B cell (primary cell): Measurements from ENCODE around the gene CLRN1. TPM values are rescaled to one million over a fixed set of nuclear protein-coding genes. Genes with fewer than 3 reads are reported as not detected.

Source experiments
- ATAC-seq: fragments of 200-7000 bp; cut with Tn5 transposase; one replicate; pipeline ENCODE4 v1.10.0; 2021; ENCODE audit warnings: low read depth, mild to moderate bottlenecking, moderate number of reproducible peaks, moderate library complexity
- CTCF ChIA-PET: fragments of 350-600 bp; sonication (Branson Sonifier 250); formaldehyde crosslinking; loops from one replicate; lab custom pipeline; 2021; ENCODE audit warnings: antibody characterized with exemption, inconsistent platforms; lab: Charles Lee
- POLR2A ChIA-PET: fragments of 350-600 bp; sonication (Branson Sonifier 250); formaldehyde crosslinking; loops from one replicate; lab custom pipeline; 2021; ENCODE audit warnings: antibody characterized with exemption; lab: Charles Lee
- DNase-seq: peaks from one replicate; pipeline ENCODE4 v3.0.0; 2013
- H2AFZ ChIP-seq: 2 replicates; pipeline ENCODE4 v1.6.1; 2012; ENCODE audit warnings: mild to moderate bottlenecking, low read depth, low read length; ENCODE audit not compliant: insufficient read depth, poor library complexity, severe bottlenecking
- H3K27ac ChIP-seq, 2 donors: 1 replicate in 1 of 2; 2 replicates in 1 of 2; pipeline ENCODE4 v1.5.1; 2012 to 2013; ENCODE audit warnings: low read length in 2 of 2, mild to moderate bottlenecking in 2 of 2, moderate library complexity in 1 of 2
- H3K27me3 ChIP-seq, 4 experiments: fragments of 200-600 bp in 1 of 4; sonication (generic) in 1 of 4; replicated peaks in 1 of 4; 1 replicate in 2 of 4; 2 replicates in 2 of 4; pipeline versions ENCODE4 v1.6.1 to v1.7.0; 2013 to 2016; ENCODE audit warnings: low read length in 3 of 4, mild to moderate bottlenecking in 2 of 4, mixed read lengths in 1 of 4, moderate library complexity in 1 of 4; ENCODE audit not compliant: insufficient read depth in 4 of 4, control insufficient read depth in 3 of 4; ENCODE audit errors: control extremely low read depth in 1 of 4
- H3K36me3 ChIP-seq, 2 experiments: replicated peaks in 1 of 2; 1 replicate in 1 of 2; 2 replicates in 1 of 2; pipeline versions ENCODE4 v1.6.1 to v1.7.1; 2013; ENCODE audit warnings: low read length in 1 of 2; ENCODE audit not compliant: insufficient read depth in 2 of 2, control insufficient read depth in 1 of 2; ENCODE audit errors: control extremely low read depth in 1 of 2, extremely low read depth in 1 of 2
- H3K4me1 ChIP-seq, 2 donors: fragments of 200-600 bp in 1 of 2; sonication (generic) in 1 of 2; 1 replicate in 1 of 2; 2 replicates in 1 of 2; pipeline versions ENCODE4 v1.5.1 to v1.6.1; 2013 to 2017; ENCODE audit warnings: low read length in 2 of 2; ENCODE audit not compliant: control insufficient read depth in 2 of 2, insufficient read depth in 2 of 2
- H3K4me2 ChIP-seq: replicated peaks from 2 replicates; pipeline ENCODE3; 2012; ENCODE audit warnings: mild to moderate bottlenecking, low read depth, low read length; ENCODE audit not compliant: poor library complexity, severe bottlenecking
- H3K4me3 ChIP-seq, 5 experiments: fragments of 200-600 bp in 1 of 5; sonication (generic) in 1 of 5; 1 replicate in 3 of 5; 2 replicates in 2 of 5; pipeline versions ENCODE4 v1.5.1 to v1.7.0; 2011 to 2016; ENCODE audit warnings: low read length in 4 of 5, mild to moderate bottlenecking in 4 of 5, low read depth in 2 of 5, control low read depth in 1 of 5, moderate library complexity in 1 of 5; ENCODE audit not compliant: insufficient read depth in 1 of 5; ENCODE audit errors: control extremely low read depth in 1 of 5, extremely low read depth in 1 of 5
- H3K79me2 ChIP-seq: fragments of 200-600 bp; sonication (generic); one replicate; pipeline ENCODE4 v1.6.0; 2016; ENCODE audit warnings: low read length; ENCODE audit not compliant: control insufficient read depth, insufficient read depth
- H3K9ac ChIP-seq: fragments of 200-600 bp; sonication (generic); 2 replicates; pipeline ENCODE4 v1.6.1; 2017; ENCODE audit warnings: mild to moderate bottlenecking, low read length, moderate library complexity
- H3K9me3 ChIP-seq, 3 donors: one replicate each; pipeline versions ENCODE4 v1.6.1 to v1.7.1; 2013; ENCODE audit warnings: low read length in 2 of 3; ENCODE audit not compliant: control insufficient read depth in 2 of 3, insufficient read depth in 1 of 3; ENCODE audit errors: control extremely low read depth in 1 of 3
- H4K20me1 ChIP-seq: 2 replicates; pipeline ENCODE4 v1.6.0; 2012; ENCODE audit warnings: mild to moderate bottlenecking, low read length; ENCODE audit not compliant: insufficient read depth, control insufficient read depth, poor library complexity, severe bottlenecking
- H3K27ac Mint-ChIP-seq: one replicate; pipeline ENCODE4 v1.8.0; 2021; ENCODE audit warnings: mixed read lengths
- H3K27me3 Mint-ChIP-seq: one replicate; pipeline ENCODE4 v1.8.0; 2021; ENCODE audit warnings: mixed read lengths
- H3K4me1 Mint-ChIP-seq: one replicate; pipeline ENCODE4 v1.8.0; 2021; ENCODE audit warnings: mixed read lengths
- H3K4me3 Mint-ChIP-seq: one replicate; pipeline ENCODE4 v1.8.0; 2021; ENCODE audit warnings: mixed read lengths
- H3K9me3 Mint-ChIP-seq: one replicate; pipeline ENCODE4 v1.8.0; 2022; ENCODE audit warnings: mixed read lengths; ENCODE audit not compliant: insufficient read depth
- CTCF ChIP-seq: fragments of 200-600 bp; IDR thresholded peaks from one replicate; pipeline ENCODE4 v1.8.0; 2022; ENCODE audit warnings: antibody characterized with exemption, mild to moderate bottlenecking
- EZH2 ChIP-seq: IDR thresholded peaks from 2 replicates; pipeline ENCODE4 v1.6.1; 2012; ENCODE audit warnings: borderline replicate concordance, low read depth, mild to moderate bottlenecking, moderate library complexity, low read length; ENCODE audit not compliant: insufficient read depth, poor library complexity, severe bottlenecking
- WGBS: methylation state at CpG from one replicate; pipeline ENCODE4 v1.1.5; 2013; ENCODE audit warnings: missing lambda C conversion rate; ENCODE audit not compliant: insufficient coverage; 5-methylcytosine and 5-hydroxymethylcytosine counted together
- intact Hi-C: fragments of 100-400 bp; cut with micrococcal nuclease; formaldehyde crosslinking; loops from one replicate; pipeline ENCODE4 v1.10.0; 2022
- polyA minus RNA-seq: library from RNA; depleted of rRNA, polyadenylated mRNA; stranded (reverse); fragments of >200 nt; gene quantifications from 2 replicates; pipeline ENCODE4 v1.2.3, GENCODE V29; 2012
- polyA plus RNA-seq: library from polyadenylated mRNA; depleted of rRNA; stranded (reverse); fragments of >200 nt; gene quantifications from 2 replicates; pipeline ENCODE4 v1.2.3, GENCODE V29; 2012
- total RNA-seq, 2 donors: library from RNA; stranded (reverse); fragments of 120-200 nt in 1 of 2; gene quantifications; 1 replicate in 1 of 2; 2 replicates in 1 of 2; pipeline versions ENCODE4 v1.2.3 to v1.2.4, GENCODE V29; 2013 to 2022

The CLRN1 gene
- total RNA-seq (not detected in 2 replicates), polyA plus RNA-seq (not detected in 2 replicates), polyA minus RNA-seq (not detected in 2 replicates)
- total RNA-seq (2013) = not detected

GRCh38 chr3:150972366-150973071, at the start of gene CLRN1:
Gene CLRN1 (minus strand): TSS chr3:150972727. CDS start chr3:150972708, 19 bp downstream.
- Histone ChIP-seq H3K27ac (no peak within 1 kb of the TSS), H3K4me1 (no peaks in the 10 kb centered on the region), H3K79me2 (no peaks in the 10 kb centered on the region), H3K4me2 (no peak within 1 kb of the TSS), H2AFZ (no peak within 1 kb of the TSS), H3K27me3 (peaks cover 0 to 4% (median 0%) of the 10 kb centered on the region in 4 experiments), H3K36me3 (no peaks in the 10 kb centered on the region), H3K9ac (no peak within 1 kb of the TSS), H4K20me1 (no peaks in the 10 kb centered on the region), H3K9me3 (no peaks in the 10 kb centered on the region), H3K4me3 (no peak within 1 kb of the TSS)
- intact Hi-C loops = no loop called here
- Mint-ChIP-seq H3K27ac (no peak within 1 kb of the TSS), H3K4me3 (no peak within 1 kb of the TSS), H3K4me1 (no peaks in the 10 kb centered on the region), H3K27me3 (peaks cover 9% of the 10 kb centered on the region), H3K9me3 (no peaks in the 10 kb centered on the region)
- DNase-seq = no peak
- ChIA-PET POLR2A (no interaction called here), CTCF (no interaction called here)
- 92% methylated on average over 17 of the region's 18 CpGs for WGBS
- ATAC-seq = no peak
- no peak for TF ChIP-seq EZH2
- TF ChIP-seq CTCF = no peak

- WGBS = 50% methylated on average over 1 of the region's 2 CpGs
- no peak for ATAC-seq
Observed at GRCh38 chr3:151016478-151016795, 43.9 kb upstream of the CLRN1 start.

More at GRCh38 chr3:151016478-151016795, 43.9 kb upstream of the CLRN1 start:
- Histone ChIP-seq H2AFZ (no peak overlapping the region), H3K9me3 (no peaks in the 10 kb centered on the region), H3K36me3 (no peaks in the 10 kb centered on the region), H3K79me2 (no peaks in the 10 kb centered on the region), H3K27me3 (no peaks in the 10 kb centered on the region), H3K4me2 (no peak overlapping the region), H4K20me1 (no peaks in the 10 kb centered on the region), H3K9ac (no peak overlapping the region), H3K4me3 (no peak overlapping the region), H3K27ac (no peak overlapping the region), H3K4me1 (no peaks in the 10 kb centered on the region)
- Mint-ChIP-seq H3K27ac (no peak overlapping the region), H3K4me1 (no peaks in the 10 kb centered on the region), H3K4me3 (no peak overlapping the region), H3K9me3 (no peaks in the 10 kb centered on the region), H3K27me3 (peaks cover 6% of the 10 kb centered on the region)
- intact Hi-C loops = no loop called here
- ChIA-PET POLR2A (no interaction called here), CTCF (no interaction called here)
- no peak for DNase-seq
- no peak for TF ChIP-seq EZH2
- no peak for TF ChIP-seq CTCF
